ENCODE data around the gene VSX1. TPM values are rescaled to one million over a fixed set of nuclear protein-coding genes. Genes with fewer than 3 reads are reported as not detected.

VSX1 gene
- polyA plus RNA-seq, 4 donors, result 0.04 TPM; not detected in 3

- Histone ChIP-seq H3K27me3 (ENCODE audit: control insufficient read depth in 3 of 3, insufficient read depth in 3 of 3, low read length in 3 of 3) (peaks cover 11 to 50% (median 20%) of the 10 kb centered on the region in 3 donors), H3K36me3 (ENCODE audit: control insufficient read depth in 3 of 3, insufficient read depth in 2 of 3, low read depth in 1 of 3, low read length in 3 of 3) (no peaks in the 10 kb centered on the region), H3K27ac (ENCODE audit: low read depth in 1 of 3, low read length in 2 of 3) (no peak overlapping the region), H3K4me1 (ENCODE audit: control insufficient read depth in 3 of 3, insufficient read depth in 2 of 3, low read depth in 1 of 3, low read length in 2 of 3) (no peaks in the 10 kb centered on the region), H3K9me3 (ENCODE audit: control insufficient read depth in 2 of 2, insufficient read depth in 1 of 2, low read depth in 1 of 2, low read length in 1 of 2) (no peaks in the 10 kb centered on the region), H3K4me3 (ENCODE audit: low read depth in 1 of 3, low read length in 3 of 3) (no peak overlapping the region)
- WGBS, 3 donors, result 21 to 36% (median 31%) methylated on average over 14 of the region's 14 CpGs
- no peak for FAIRE-seq
- peak in 1 of 2 donors; percentile 50 for DNase-seq
Measured at GRCh38 chr20:25076731-25077609, 5.0 kb downstream of the VSX1 start.

GRCh38 chr20:25076201-25076600, 5.7 kb downstream of the VSX1 start:
- no peak for DNase-seq
- H3K9me3 ChIP-seq (ENCODE audit: control insufficient read depth in 2 of 2, insufficient read depth in 1 of 2, low read depth in 1 of 2, low read length in 1 of 2), result no peaks in the 10 kb centered on the region
- no peak overlapping the region for H3K4me3 ChIP-seq (ENCODE audit: low read depth in 1 of 3, low read length in 3 of 3)
- WGBS, 3 donors, result 58 to 83% (median 62%) methylated on average over 2 of the region's 2 CpGs
- peaks cover 4 to 51% (median 15%) of the 10 kb centered on the region in 3 donors for H3K27me3 ChIP-seq (ENCODE audit: control insufficient read depth in 3 of 3, insufficient read depth in 3 of 3, low read length in 3 of 3)
- no peak overlapping the region for H3K27ac ChIP-seq (ENCODE audit: low read depth in 1 of 3, low read length in 2 of 3)
- no peak for FAIRE-seq
- no peaks in the 10 kb centered on the region for H3K4me1 ChIP-seq (ENCODE audit: control insufficient read depth in 3 of 3, insufficient read depth in 2 of 3, low read depth in 1 of 3, low read length in 2 of 3)
- H3K36me3 ChIP-seq (ENCODE audit: control insufficient read depth in 3 of 3, insufficient read depth in 2 of 3, low read depth in 1 of 3, low read length in 3 of 3), result no peaks in the 10 kb centered on the region

DNA sequence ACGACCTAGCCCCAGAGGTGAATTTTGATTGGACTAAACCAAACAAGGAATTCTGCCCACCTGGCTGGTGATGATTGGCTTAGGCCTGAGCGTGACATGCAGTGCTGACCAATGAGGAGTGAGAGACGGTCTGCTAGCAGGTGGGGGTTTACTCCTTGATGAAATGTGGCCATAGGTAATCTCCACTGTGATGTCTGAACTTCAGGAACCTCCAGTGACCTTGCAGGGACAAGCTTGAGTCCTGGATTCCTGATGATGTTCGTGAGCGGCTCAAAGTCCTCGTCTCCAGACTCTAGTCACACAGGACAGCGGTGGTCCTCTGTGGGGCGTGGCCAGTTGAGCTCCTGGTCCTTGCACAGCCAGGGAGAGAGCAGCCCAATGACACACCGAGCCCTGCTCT, 8.4 kb downstream of the VSX1 start:
- DNase-seq, result no peak

GRCh38 chr20:25072226-25072811, 9.6 kb downstream of the VSX1 start:
- Histone ChIP-seq H3K9me3 (ENCODE audit: control insufficient read depth in 2 of 2, insufficient read depth in 1 of 2, low read depth in 1 of 2, low read length in 1 of 2) (no peaks in the 10 kb centered on the region), H3K36me3 (ENCODE audit: control insufficient read depth in 3 of 3, insufficient read depth in 2 of 3, low read depth in 1 of 3, low read length in 3 of 3) (no peaks in the 10 kb centered on the region), H3K27ac (ENCODE audit: low read depth in 1 of 3, low read length in 2 of 3) (no peak overlapping the region), H3K27me3 (ENCODE audit: control insufficient read depth in 3 of 3, insufficient read depth in 3 of 3, low read length in 3 of 3) (peaks cover 0 to 35% (median 16%) of the 10 kb centered on the region in 3 donors), H3K4me1 (ENCODE audit: control insufficient read depth in 3 of 3, insufficient read depth in 2 of 3, low read depth in 1 of 3, low read length in 2 of 3) (no peaks in the 10 kb centered on the region), H3K4me3 (ENCODE audit: low read depth in 1 of 3, low read length in 3 of 3) (no peak overlapping the region)
- WGBS, 3 donors, result 51 to 54% (median 53%) methylated on average over 7 of the region's 7 CpGs
- DNase-seq, result no peak
- FAIRE-seq, result no peak

More for the DNA sequence above, 8.4 kb downstream of the VSX1 start:
- no peak for FAIRE-seq
- Histone ChIP-seq H3K4me3 (ENCODE audit: low read depth in 1 of 3, low read length in 3 of 3) (no peak overlapping the region), H3K4me1 (ENCODE audit: control insufficient read depth in 3 of 3, insufficient read depth in 2 of 3, low read depth in 1 of 3, low read length in 2 of 3) (no peaks in the 10 kb centered on the region), H3K9me3 (ENCODE audit: control insufficient read depth in 2 of 2, insufficient read depth in 1 of 2, low read depth in 1 of 2, low read length in 1 of 2) (no peaks in the 10 kb centered on the region), H3K36me3 (ENCODE audit: control insufficient read depth in 3 of 3, insufficient read depth in 2 of 3, low read depth in 1 of 3, low read length in 3 of 3) (no peaks in the 10 kb centered on the region), H3K27me3 (ENCODE audit: control insufficient read depth in 3 of 3, insufficient read depth in 3 of 3, low read length in 3 of 3) (peaks cover 0 to 43% (median 16%) of the 10 kb centered on the region in 3 donors), H3K27ac (ENCODE audit: low read depth in 1 of 3, low read length in 2 of 3) (no peak overlapping the region)
- 57 to 78% (median 59%) methylated on average over 9 of the region's 9 CpGs for WGBS, 3 donors

DNA sequence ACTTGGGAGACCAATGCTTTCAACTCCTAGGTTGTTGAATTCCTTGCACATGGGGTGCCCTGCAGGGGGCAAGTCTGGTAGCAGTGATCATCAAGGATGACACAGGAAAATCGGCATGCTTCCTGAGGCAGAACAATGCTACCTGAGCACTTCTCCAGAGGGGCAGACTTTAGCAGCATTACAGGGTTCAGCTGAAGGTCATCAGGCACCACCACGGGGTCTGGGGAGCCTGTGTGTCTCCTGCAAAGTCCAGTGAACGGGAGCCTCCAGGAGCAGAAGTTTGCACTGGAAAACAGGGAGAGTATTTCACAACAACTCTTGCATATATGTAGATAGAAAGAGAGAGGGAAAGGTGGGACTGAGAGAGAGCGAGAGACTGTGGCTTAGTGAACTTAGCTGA, 10.2 kb downstream of the VSX1 start:
- no peak for DNase-seq
- Histone ChIP-seq H3K27ac (ENCODE audit: low read depth in 1 of 3, low read length in 2 of 3) (no peak overlapping the region), H3K36me3 (ENCODE audit: control insufficient read depth in 3 of 3, insufficient read depth in 2 of 3, low read depth in 1 of 3, low read length in 3 of 3) (no peaks in the 10 kb centered on the region), H3K4me1 (ENCODE audit: control insufficient read depth in 3 of 3, insufficient read depth in 2 of 3, low read depth in 1 of 3, low read length in 2 of 3) (no peaks in the 10 kb centered on the region), H3K27me3 (ENCODE audit: control insufficient read depth in 3 of 3, insufficient read depth in 3 of 3, low read length in 3 of 3) (peaks cover 0 to 29% (median 13%) of the 10 kb centered on the region in 3 donors), H3K9me3 (ENCODE audit: control insufficient read depth in 2 of 2, insufficient read depth in 1 of 2, low read depth in 1 of 2, low read length in 1 of 2) (no peaks in the 10 kb centered on the region), H3K4me3 (ENCODE audit: low read depth in 1 of 3, low read length in 3 of 3) (no peak overlapping the region)
- no peak for FAIRE-seq
- 26 to 38% (median 37%) methylated on average over 4 of the region's 4 CpGs for WGBS, 3 donors

DNA sequence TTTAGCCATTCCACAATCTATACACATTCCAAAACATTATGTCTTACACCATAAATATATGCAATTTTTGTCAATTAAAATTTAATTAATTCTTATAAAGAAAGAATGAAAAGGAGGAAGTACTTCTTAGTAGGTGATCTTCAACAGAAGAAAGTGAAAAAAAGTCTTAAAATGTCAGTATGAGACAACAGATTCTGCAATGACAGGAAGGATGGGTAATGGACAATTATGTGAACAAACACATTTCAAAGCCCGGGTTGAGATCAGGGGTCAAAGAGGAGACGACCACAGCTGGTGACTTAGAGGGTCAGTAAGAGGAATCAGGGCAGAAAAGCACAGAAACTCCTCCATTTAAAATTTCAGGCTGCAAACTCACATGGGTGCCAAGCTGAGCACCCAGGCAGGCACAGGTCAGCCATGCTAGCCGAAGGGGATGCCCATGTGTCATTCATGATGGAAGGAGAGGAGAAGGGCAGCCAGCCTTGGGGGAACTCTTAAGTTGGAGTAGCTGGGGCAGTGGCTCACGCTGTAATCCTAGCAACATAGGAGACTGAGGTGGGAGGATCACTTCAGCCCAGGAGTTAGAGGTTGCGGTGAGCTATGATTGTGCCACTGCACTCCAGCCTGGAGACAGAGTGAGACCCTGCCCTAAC, 11.0 kb downstream of the VSX1 start:
- no peaks in the 10 kb centered on the region for H3K36me3 ChIP-seq (ENCODE audit: control insufficient read depth in 3 of 3, insufficient read depth in 2 of 3, low read depth in 1 of 3, low read length in 3 of 3)
- FAIRE-seq, result no peak
- DNase-seq, result no peak

DNA sequence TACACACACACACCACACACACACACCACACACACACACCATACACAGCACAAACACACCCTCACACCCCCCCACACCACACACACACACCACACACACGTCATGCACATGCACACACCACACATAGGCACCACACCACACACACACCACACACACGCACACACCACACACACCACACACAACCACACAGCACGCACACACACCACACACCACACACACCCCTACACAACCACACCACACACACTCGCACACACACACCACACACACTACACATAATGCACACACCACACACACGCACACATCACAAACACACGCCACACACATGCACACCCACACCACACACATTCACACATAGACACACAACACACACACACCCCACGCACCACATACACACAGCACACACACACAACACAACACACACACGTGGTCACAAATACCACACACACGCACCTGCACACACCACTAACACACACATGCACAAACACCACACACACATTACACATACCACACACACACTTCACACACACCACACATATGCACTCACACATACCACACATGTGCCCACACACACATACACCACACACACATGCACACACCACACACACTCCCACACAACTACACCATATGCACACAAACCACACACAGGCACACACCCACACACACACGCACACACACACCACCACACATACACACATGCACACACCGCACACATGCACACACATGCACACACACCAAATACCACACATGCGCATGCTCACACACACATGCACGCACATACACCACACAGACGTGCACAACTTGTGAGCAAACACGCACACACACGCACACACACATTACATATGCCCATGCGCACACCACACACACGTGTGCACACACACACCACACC, 14.6 kb downstream of the VSX1 start:
- no peak for FAIRE-seq
- Histone ChIP-seq H3K27ac (ENCODE audit: low read depth in 1 of 3, low read length in 2 of 3) (no peak overlapping the region), H3K4me3 (ENCODE audit: low read depth in 1 of 3, low read length in 3 of 3) (no peak overlapping the region), H3K9me3 (ENCODE audit: control insufficient read depth in 2 of 2, insufficient read depth in 1 of 2, low read depth in 1 of 2, low read length in 1 of 2) (no peaks in the 10 kb centered on the region), H3K27me3 (ENCODE audit: control insufficient read depth in 3 of 3, insufficient read depth in 3 of 3, low read length in 3 of 3) (peaks cover 0 to 19% (median 10%) of the 10 kb centered on the region in 3 donors), H3K4me1 (ENCODE audit: control insufficient read depth in 3 of 3, insufficient read depth in 2 of 3, low read depth in 1 of 3, low read length in 2 of 3) (peaks cover 0 to 18% (median 3%) of the 10 kb centered on the region in 3 donors), H3K36me3 (ENCODE audit: control insufficient read depth in 3 of 3, insufficient read depth in 2 of 3, low read depth in 1 of 3, low read length in 3 of 3) (no peaks in the 10 kb centered on the region)
- 89 to 95% (median 94%) methylated on average over 18 of the region's 18 CpGs for WGBS, 3 donors
- DNase-seq, result no peak

More for the DNA sequence above, 11.0 kb downstream of the VSX1 start:
- Histone ChIP-seq H3K4me1 (ENCODE audit: control insufficient read depth in 3 of 3, insufficient read depth in 2 of 3, low read depth in 1 of 3, low read length in 2 of 3) (peaks cover 0 to under 1% (median 0%) of the 10 kb centered on the region in 3 donors), H3K27me3 (ENCODE audit: control insufficient read depth in 3 of 3, insufficient read depth in 3 of 3, low read length in 3 of 3) (peaks cover 0 to 26% (median 13%) of the 10 kb centered on the region in 3 donors), H3K4me3 (ENCODE audit: low read depth in 1 of 3, low read length in 3 of 3) (no peak overlapping the region), H3K27ac (ENCODE audit: low read depth in 1 of 3, low read length in 2 of 3) (no peak overlapping the region), H3K9me3 (ENCODE audit: control insufficient read depth in 2 of 2, insufficient read depth in 1 of 2, low read depth in 1 of 2, low read length in 1 of 2) (no peaks in the 10 kb centered on the region)
- WGBS, 3 donors, result 58 to 71% (median 59%) methylated on average over 5 of the region's 5 CpGs

All from small intestine (tissue), 7 donors.